GM23338 (cell line): ENCODE results near the gene RBAK.
"Not testable (repeated sequence)": the region's sequence is repeated elsewhere in the genome, so short reads cannot be mapped to it uniquely, and the experiment has no call there.

ENCODE experiments used
- CREB1 ChIP-seq: fragments of 250-450 bp; sonication (Bioruptor Pico); IDR thresholded peaks from 2 replicates; pipeline ENCODE4 v1.5.0; 2020; ENCODE audit warnings: low read depth, mild to moderate bottlenecking, moderate library complexity
- CTCF ChIP-seq, 2 experiments: fragments of 200-600 bp in 1 of 2; sonication (generic) in 1 of 2; conservative IDR thresholded peaks; 2 replicates each; pipeline versions ENCODE4 v1.5.1 to v1.6.1; 2016 to 2017; ENCODE audit warnings: antibody characterized with exemption in 2 of 2, low read depth in 2 of 2, mild to moderate bottlenecking in 2 of 2, moderate library complexity in 1 of 2
- ETS1 ChIP-seq: IDR thresholded peaks from 2 replicates; pipeline ENCODE4 v1.6.1; 2016; ENCODE audit warnings: antibody characterized with exemption
- EZH2 ChIP-seq: fragments of 200-600 bp; sonication (generic); IDR thresholded peaks from one replicate; pipeline ENCODE4 v1.8.0; 2017; ENCODE audit warnings: antibody characterized with exemption, mild to moderate bottlenecking, low read depth; ENCODE audit not compliant: unreplicated experiment
- EZH2phosphoT487 ChIP-seq: fragments of 200-600 bp; sonication (generic); IDR thresholded peaks from one replicate; pipeline ENCODE4 v1.8.1; 2018; ENCODE audit warnings: antibody characterized with exemption; ENCODE audit not compliant: unreplicated experiment
- POLR2AphosphoS5 ChIP-seq: IDR thresholded peaks from 2 replicates; pipeline ENCODE4 v1.6.1; 2016; ENCODE audit warnings: antibody characterized with exemption, low read depth
- REST ChIP-seq: IDR thresholded peaks from one replicate; pipeline ENCODE4 v1.6.1; 2018; ENCODE audit warnings: antibody characterized with exemption; ENCODE audit not compliant: unreplicated experiment
- ZNF114 ChIP-seq: fragments of 250-450 bp; sonication (Bioruptor Pico); IDR thresholded peaks from 2 replicates; pipeline ENCODE4 v1.5.0; 2020; ENCODE audit warnings: mild to moderate bottlenecking, moderate library complexity

GRCh38 chr7:5047127-5047526 lies 1.5 kb downstream of the RBAK start:
- not testable (repeated sequence) for TF ChIP-seq CTCF (conservative IDR thresholded peaks at IDR 0.05; ENCODE audit: low read depth in 2 of 2); ETS1; EZH2; REST; ZNF114 (CRISPR knock-in tag); CREB1; POLR2AphosphoS5; EZH2phosphoT487
